Spleen (tissue), 7 donors: ENCODE measurements around the gene SLC1A3.

ENCODE experiments used
- CTCF ChIP-seq, 11 experiments: fragments of 200-600 bp in 7 of 11; fragments of 450-650 bp in 4 of 11; sonication (generic) in 4 of 11; IDR thresholded peaks in 8 of 11; conservative IDR thresholded peaks in 3 of 11; 1 replicate in 7 of 11; 2 replicates in 4 of 11; pipeline versions ENCODE4 v1.4.0 to v1.8.0; 2016 to 2021; ENCODE audit warnings: antibody characterized with exemption in 11 of 11, inconsistent platforms in 4 of 11, mild to moderate bottlenecking in 1 of 11
- POLR2A ChIP-seq, 3 donors: fragments of 450-650 bp; IDR thresholded peaks; one replicate each; pipeline ENCODE4 v1.5.1; 2017; ENCODE audit warnings: antibody characterized with exemption in 3 of 3, mild to moderate bottlenecking in 1 of 3
- donor health status: DM: no; HTN: no; CAD: no; lungs with moderate emphysema.
- donor health status: DM: no; HTN: no; CAD: no.
- donor health status: DM: no; HTN: no; CAD: no.

DNA sequence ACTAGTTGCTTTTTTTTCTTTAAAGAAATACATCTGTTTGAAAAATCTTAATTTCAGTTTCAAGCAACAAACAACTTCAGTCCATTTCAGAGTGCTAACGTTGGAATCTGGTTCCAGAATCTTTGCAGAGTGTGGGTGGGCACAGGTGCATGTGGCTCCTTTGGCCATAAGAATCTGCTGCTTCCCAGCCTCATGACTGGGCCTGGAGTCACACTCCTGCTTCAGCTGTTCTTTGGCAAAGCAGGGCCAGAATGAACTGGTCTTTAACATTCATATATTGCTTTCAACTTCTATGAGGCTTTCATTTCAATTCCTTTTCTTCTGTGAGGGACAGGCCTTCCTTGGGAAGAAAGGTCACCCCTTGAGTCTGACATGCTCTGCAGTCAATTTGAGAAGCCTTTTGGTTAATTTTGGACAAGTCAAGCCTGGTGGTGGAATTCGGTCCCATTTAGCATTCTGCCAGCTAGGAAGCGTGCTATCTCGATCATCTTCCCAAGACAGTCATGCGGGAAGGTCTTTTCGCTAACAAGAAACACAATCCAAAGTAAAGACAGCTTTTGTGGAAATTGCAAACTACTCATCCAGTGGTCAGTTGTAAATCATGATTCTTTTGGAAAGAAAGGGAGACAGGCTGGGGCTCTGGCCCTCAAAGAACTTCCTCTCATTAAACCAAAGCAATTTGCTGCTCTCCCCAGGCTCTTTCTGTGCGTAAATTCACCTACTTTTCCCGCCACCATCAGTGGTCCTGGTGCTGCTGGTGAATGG lies 55.2 kb downstream of the SLC1A3 start:
- TF ChIP-seq CTCF (IDR thresholded peaks at IDR 0.05 in 8 of 11, conservative IDR thresholded peaks at IDR 0.05 in 3 of 11) (no peak), POLR2A (IDR thresholded peaks at IDR 0.05) (no peak)
